ENCODE results near the gene NT5C1B. TPM values are rescaled to one million over a fixed set of nuclear protein-coding genes. Genes with fewer than 3 reads are reported as not detected.
"Not testable (repeated sequence)": the region's sequence is repeated elsewhere in the genome, so short reads cannot be mapped to it uniquely, and the experiment has no call there.

Gene NT5C1B
- under 1 TPM; 0.69 to 0.93 (median 0.87) TPM for polyA plus RNA-seq (ENCODE audit: insufficient read length in 4 of 4)

DNA sequence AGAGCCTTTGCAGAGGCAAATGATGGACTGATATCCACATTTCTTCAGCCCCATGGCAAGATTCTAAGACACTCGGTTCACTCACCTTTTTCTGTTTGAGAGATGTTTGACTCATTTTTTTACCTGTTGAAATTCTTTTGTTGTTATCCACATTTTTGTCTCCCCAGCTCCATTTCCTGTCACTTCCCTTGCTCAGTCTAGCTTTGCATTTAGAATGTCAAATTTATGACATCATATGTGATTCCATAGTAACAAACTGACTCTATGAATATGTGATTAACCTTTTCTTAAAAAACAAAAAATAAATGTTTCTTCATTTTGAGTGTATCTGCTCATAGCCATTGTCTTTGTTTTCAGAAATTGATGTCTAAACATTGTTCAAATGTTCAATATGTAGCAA is at the start of gene NT5C1B:
NT5C1B (minus strand) TSS at position 216 of the 400 bp plus-strand sequence; CDS start at position 115, 101 bp downstream.
- DNase-seq (ENCODE audit: low read depth in 4 of 4, low spot score in 3 of 4), result no peak

DNA sequence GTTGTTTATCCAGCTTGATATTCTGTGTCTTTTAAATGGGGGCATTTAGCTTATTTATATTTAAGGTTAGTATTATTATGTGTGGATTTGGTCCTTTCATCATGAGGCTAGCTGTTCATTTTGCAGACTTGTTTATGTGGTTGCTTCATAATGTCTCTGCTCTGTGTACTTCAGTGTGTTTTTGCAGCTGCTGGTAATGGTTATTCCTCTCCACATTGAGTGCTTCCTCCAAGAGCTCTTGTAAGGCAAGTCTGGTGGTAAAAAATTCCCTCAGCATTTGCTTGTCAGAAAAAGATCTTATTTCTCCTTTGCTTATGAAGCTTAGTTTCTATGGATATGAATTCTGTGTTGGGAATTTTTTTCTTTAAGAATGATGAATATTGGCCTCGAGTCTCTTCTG is 47.8 kb upstream of the NT5C1B start:
- no peak for DNase-seq (ENCODE audit: low read depth in 4 of 4, low spot score in 3 of 4)

DNA sequence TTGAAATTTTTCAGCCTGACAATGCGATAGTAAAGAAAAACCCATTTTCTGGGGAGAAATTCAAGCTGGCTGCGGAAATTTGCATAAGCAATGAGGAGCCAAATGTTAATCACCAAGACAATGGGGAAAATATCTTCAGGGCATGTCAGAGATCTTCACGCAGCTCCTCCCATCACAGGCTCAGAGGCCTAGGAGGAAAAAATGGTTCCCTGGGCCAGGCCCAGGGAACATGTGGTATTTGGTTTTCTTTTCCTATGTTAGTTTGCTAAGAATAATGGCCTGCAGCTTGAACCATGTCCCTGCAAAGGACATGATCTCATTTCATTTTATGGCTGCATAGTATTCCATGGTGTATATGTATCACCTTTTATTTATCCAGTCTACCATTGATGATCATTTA is 43.3 kb upstream of the NT5C1B start:
- DNase-seq (ENCODE audit: low read depth in 4 of 4, low spot score in 3 of 4), result not testable (repeated sequence)

DNA sequence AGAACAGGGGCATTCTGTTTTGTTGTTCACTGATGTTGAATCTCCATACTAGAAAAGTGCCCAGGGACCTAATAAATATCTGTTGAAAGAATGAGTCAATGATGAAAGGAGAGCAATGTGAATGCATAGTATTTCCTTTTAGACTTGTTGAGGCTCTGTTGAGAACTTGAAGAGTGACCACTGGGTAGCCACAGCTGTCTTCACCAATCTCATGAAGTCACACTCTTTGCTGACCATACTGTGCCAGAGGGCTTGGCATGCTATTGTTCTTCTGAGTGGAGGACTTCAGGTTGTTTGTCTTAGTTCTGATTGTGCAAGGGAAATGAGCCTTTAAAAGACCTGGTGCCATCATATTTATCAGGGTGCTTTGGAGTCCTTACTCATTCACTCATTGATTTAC is 41.6 kb upstream of the NT5C1B start:
- DNase-seq (ENCODE audit: low read depth in 4 of 4, low spot score in 3 of 4), result no peak

DNA sequence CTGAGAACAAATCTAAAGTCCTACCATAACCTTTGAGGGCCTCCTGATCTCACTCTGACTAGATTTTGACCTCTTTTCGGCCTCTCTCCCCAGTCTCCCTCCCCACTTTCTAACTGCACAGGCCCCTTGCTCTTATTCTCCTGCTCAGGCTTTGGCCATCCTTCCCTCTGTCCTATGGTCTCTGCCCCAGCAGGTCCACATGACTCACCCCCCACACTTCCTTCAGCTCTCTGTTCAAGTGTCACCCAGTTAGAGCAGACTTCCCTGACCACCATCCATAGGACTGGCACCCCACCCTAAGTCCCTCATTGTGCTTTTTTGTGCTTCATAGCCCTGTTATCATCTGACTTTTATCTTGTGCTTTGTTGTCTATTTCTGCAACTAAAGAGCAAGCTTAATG is 41.2 kb upstream of the NT5C1B start:
- DNase-seq (ENCODE audit: low read depth in 4 of 4, low spot score in 3 of 4), result no peak

DNA sequence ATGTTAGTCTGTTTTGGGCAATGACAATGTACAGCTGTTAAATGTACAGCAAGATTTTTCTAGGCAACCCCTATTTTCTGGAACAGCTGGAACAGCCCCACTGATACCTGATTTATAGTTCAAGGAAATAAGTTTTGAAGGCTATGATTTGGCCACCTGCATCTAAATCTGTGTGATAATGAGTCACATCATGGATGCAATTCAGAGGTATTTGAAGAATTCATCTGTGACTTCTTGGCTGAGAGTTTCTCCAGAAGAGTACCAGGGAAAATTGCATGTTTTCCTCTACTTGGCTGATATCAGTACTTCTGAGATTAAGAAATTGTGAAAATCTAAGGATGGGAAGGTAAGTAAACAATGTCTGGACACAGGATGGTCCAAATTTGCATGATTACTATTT is 40.7 kb upstream of the NT5C1B start:
- no peak for DNase-seq (ENCODE audit: low read depth in 4 of 4, low spot score in 3 of 4)

DNA sequence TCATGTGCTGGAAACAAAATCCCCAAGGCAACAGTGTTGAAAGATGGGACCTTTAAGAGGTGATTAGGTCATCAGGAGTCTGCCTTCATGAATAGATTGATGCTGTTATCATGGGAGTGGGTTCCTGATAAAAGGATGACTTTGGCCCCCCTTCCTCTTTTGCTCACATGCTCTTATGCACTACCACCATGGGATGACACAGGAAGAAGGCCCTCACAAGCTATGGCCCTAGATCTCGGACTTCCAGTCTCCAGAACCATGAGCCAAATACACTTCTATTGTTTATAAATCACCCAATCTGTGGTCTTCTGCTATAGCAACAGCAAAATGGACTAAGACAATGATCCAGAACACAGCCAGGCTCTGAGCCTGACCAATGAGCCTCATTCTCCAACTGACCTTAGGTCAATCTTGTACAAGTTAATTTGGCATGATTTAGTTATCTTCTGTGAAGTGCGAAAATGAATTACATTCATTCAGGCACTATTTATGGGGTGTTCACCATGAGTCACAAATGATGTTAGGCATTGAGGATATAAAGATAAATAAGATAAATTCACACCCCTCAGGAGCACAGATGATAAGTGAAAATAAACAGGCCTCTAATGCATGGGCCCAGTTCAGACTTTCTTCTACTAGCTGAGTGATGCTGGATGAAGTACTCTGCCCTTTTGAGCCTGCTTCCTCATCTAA is 37.7 kb upstream of the NT5C1B start:
- DNase-seq (ENCODE audit: low read depth in 4 of 4, low spot score in 3 of 4), result no peak

DNA sequence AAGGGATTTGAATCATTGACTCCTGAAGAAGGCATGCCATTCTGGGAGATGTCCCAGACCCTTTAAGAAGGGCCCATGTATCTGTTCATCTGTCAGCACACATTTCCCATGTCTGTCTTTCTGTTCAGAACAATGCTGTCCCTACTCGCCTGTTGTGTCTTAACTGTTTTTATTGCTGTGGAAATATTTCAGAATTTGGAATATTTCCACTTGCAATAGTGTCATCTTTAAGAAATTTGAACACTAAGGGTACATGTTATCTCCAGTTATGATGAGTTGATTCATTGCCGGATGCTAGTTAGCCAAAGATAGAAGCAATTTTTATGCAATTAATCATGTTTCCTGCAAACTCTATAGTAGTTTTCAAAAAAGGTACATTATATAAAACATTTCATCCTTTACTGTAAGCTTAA is 36.9 kb upstream of the NT5C1B start:
- no peak for DNase-seq (ENCODE audit: low read depth in 4 of 4, low spot score in 3 of 4)

DNA sequence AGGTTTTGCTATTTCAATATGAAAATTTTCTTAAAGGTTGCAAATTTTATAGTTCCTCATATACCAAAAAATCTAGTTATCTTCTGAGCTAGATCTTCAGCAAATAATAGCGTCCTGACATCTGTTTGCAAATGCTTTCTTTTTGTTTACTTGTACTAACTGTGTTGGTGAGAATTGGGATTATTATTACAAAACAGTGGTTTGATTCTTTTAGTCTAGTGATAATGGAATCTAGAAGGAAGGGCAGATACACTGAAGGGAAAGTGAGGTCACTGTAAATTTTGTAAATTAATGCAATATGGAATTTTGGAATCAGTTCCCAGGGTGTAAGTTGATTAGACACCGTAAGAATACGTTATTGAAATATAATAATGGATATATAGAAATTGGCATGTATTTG is 36.2 kb upstream of the NT5C1B start:
- no peak for DNase-seq (ENCODE audit: low read depth in 4 of 4, low spot score in 3 of 4)

DNA sequence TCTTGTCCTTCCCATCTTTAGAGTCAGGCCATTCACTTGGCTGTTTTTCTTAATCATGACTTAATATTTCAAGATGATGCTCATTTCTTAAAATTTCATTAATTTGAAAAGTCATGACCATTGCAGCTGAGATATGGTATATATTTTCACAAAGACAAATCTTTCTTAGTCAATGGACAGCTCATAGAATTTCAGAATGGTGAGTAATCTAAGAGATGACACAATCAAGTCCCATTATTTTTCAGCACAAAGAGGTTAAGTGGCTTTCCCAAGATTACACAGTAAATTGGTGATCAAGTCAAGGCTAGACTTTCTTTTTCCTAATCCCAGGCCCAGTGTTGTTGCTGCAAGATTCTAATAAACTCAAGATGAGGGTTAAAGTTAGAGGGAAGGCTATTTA is 34.4 kb upstream of the NT5C1B start:
- no peak for DNase-seq (ENCODE audit: low read depth in 4 of 4, low spot score in 3 of 4)

DNA sequence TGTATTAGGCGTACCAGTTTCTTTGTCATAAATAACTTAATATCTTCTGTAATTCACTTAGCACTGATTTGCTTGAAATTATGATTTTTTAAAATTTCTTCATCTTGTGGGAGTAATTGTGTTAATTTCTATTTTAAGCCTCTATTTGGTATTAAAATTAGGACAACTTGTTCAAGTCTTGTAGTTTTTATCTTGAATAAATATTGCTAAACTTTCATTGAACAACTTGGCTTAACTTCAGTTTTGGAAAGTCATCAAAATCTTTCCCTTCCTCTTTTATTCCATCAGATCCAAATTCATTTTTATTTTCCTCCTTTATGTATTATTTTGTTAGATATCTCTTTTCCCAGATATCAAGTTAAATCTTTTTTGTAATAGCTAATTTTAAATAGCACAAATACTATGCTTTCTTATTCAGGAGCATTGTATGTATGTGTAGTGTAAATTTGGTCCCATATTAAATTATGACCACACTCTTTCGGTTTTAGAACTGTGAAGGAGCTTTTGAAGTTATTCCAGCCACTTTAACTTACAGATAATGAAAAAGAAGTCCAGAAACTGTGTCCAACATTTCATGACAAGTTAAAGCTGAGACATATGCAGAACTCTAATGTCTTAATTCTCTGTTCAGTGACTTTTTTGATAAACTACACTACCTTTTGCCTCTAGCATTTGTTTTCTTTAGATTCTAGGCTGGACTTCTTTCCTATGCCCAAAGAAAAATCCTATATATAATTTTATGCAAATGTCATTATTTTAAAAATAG is 31.7 kb upstream of the NT5C1B start:
- DNase-seq (ENCODE audit: low read depth in 4 of 4, low spot score in 3 of 4), result no peak

DNA sequence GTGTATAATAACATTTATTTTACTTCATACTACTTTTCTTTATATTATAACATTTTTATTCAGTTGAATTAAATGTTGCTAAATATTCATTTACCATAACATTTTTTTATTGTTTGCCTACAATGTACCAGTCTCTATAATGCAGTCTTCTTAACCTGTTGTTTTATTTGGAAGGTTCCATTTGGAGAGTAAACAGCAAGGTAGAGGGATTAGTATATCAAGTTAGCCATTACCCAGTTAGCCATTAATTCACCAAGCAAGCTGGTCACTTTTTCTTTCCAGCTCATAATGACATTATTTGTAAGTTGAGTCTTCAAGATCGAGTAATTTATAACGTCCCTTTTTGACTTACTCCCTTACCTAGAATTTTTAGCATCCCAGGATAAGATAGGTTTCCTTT is 29.7 kb upstream of the NT5C1B start:
- no peak for DNase-seq (ENCODE audit: low read depth in 4 of 4, low spot score in 3 of 4)

DNA sequence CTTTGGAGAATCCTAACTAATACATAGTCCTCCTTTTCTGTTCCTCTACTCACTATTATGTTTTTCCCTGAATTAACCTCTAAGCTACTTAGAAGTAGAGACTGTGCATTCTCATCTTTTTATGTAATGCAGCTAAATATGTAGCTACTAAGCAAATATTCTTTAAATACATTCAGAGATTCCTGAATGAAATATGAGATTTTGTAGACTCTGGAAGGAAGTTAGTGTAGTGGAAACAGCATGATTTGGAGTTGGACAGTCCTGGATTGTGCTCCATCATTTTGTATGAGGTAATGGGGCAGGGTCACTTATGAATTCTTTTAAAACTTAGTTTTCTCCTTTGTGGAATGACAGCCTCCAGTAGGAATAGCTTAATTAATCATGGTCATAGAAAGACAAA is 24.7 kb upstream of the NT5C1B start:
- DNase-seq (ENCODE audit: low read depth in 4 of 4, low spot score in 3 of 4), result no peak

DNA sequence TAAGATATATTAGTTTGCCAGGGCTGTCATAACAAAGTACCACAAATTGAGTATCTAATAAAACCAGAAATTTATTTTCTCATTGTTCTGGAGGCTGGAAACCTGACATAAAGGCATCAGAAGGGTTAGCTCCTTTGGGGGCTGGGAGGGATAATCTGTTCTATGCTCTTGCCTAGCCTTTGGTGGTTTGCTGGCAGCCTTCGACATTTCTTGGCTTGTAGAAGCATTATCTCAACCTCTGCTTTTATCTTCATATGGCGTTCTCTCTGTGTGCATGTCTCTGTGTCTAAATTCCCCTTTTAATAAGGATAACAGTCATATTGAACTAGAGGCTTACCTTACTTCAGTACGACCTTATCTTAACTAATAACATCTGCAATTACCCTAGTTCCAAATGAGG is 22.8 kb upstream of the NT5C1B start:
- DNase-seq (ENCODE audit: low read depth in 4 of 4, low spot score in 3 of 4), result no peak

DNA sequence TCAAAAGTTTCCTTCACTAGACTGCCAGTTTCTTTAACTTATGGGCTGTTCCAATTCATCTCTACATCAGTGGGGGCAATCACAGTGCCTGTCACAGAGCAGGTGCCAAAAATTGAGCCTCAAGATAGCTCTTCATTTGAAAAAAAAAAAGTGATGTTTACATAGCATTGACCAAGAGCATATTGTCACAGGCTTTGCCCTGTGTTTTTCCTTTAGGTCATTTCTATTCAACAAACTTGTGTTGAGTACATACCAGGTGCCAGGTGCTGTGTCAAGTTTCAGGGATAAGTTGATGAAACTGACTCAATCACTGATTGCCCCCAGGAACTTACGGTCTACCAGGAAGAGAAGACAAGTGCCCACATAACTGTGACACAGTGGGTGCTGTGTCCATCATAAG is 22.2 kb upstream of the NT5C1B start:
- no peak for DNase-seq (ENCODE audit: low read depth in 4 of 4, low spot score in 3 of 4)

DNA sequence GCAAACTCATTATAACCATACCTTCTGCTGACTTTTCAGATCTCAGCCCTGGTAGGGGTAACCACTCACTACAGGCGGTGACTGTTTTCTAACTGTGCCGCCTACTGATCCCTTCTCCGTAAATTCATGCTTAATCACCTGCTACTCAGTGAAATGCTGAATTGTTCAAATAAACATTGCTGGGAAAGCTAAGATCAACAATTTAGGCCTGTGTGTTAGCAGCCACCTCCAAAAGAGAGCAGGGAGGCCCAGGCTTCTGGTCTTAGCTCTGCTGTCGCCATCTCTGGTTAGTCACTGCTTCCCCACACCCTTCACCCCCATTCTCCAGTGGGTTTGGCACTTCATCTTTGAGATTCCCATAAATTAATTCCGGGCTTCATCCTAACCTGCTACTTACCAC is 21.8 kb upstream of the NT5C1B start:
- no peak for DNase-seq (ENCODE audit: low read depth in 4 of 4, low spot score in 3 of 4)

DNA sequence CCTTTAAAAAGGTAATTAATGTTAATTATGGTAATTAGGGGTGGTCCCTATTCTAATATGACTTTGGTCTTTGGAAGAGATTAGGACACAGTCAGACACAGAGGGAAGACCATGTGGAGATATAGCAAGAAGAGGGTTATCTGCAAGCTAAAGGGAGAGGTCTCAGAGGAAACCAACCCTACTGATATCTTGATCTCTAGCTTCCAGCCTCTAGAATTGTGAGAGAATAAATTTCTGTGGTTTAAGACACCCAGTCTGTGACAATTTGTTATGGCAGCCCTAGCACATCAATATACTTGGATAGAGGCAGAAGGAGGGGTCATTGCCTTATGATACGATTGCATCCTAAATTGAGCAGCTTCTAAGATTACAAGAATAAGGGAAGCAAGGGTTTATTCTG is 21.3 kb upstream of the NT5C1B start:
- DNase-seq (ENCODE audit: low read depth in 4 of 4, low spot score in 3 of 4), result no peak

DNA sequence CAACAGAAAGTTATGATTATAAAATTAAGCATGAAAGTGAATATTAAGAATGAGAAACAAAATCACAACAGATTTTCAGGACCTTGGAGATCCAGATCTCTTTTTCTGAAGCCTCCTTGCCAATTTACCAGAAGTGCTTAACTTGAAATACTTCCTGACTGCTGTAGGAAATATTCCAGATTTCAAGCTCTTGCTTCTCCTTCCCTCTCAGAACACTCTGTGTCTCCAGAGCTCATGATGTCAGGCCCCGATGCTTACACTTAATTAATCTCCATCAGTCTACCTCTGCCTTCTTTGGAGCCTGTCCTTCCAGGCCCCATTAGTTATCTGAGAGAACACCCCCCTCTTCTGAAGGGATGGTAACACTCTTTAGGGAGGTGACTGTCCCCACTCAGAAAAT is 20.7 kb upstream of the NT5C1B start:
- no peak for DNase-seq (ENCODE audit: low read depth in 4 of 4, low spot score in 3 of 4)

DNA sequence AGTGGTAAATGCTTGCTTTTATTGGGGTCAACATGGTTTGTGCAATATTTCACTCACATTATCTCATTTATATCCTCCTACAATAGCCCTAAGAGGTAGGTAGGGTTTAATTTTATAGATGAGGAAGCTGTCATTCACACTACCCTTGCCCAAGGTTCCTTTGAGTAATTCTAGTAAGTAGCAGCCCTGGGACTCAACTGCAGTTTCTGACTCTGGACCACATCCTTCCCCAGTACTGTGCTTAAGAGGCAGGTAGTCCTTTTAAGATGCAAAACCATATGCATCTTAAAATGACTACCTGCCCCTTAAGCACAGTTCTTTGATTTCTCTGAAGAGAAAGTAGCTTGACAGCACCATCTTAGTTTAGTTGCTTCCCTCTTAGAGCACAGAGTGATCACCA is 15.7 kb upstream of the NT5C1B start:
- no peak for DNase-seq (ENCODE audit: low read depth in 4 of 4, low spot score in 3 of 4)

DNA sequence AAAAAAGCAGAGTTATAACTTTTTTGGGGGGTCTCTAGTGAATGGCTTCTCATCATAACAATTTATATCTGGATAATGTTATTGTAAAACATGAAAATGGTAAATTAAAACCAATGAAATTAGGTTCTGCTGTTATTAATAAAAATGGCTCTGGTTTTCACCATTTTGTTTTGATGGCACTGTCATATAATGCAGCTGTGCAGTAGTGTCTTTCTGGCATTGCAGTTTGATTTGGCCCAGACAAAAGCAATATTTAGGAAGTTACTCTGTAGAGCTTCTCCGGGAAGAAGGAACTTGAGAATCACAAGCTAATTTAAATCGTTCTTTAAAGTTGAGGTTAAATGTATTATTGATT is 15.1 kb upstream of the NT5C1B start:
- DNase-seq (ENCODE audit: low read depth in 4 of 4, low spot score in 3 of 4), result no peak

DNA sequence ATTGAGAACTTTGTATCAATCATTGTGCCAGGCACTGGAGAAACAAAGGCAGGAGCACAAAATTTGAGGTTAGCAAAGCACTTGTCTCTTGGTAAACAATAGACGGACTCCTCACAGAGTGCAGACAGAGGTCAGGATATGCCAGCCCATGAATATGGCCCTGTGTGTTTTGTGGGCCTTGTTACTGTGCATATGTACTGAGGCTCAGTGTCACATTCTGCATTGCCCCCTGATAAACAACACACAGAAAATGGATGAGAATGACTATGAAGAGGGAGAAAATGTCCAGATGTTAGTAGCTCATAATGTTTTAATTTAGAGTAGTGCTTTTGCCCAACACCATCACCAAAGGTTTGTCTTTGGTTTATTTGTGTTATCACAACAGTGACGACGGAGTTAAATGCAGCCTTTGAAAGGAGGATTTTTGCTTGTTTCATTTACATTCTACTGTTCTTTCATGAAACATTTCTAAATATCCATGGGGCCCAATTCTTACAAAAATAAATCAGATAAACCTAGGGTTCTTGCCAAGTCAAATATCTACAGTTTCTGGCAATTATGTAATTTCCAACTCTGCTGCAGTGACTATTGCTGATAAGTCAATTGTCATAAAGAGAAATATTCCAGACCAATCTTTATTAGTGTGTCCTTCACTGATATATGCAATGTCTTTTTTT is 14.6 kb upstream of the NT5C1B start:
- no peak for DNase-seq (ENCODE audit: low read depth in 4 of 4, low spot score in 3 of 4)

DNA sequence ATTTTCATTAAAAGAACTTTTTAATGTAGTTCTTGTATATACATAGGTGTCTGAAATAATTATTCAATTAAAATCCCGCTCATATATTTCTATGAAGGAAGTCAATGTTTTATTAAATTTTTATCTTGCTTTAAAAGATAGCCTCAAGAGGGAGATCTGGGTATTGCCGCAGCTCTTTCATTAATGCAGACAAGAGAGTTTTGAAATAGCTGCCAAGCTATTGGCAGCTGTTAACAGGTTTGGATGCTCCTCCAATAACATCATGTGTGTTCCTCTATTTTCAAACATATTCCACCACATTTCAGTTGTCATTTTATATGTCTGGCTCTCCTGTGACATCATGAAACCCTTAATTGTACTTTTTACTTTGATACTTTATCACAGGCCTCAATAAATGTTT is 12.9 kb upstream of the NT5C1B start:
- no peak for DNase-seq (ENCODE audit: low read depth in 4 of 4, low spot score in 3 of 4)
